GM23338 (cell line): ENCODE data around the gene MRPL22.

Experiments used
- CTCF ChIP-seq, 2 experiments: fragments of 200-600 bp in 1 of 2; sonication (generic) in 1 of 2; conservative IDR thresholded peaks; 2 replicates each; pipeline versions ENCODE4 v1.5.1 to v1.6.1; 2016 to 2017; ENCODE audit warnings: antibody characterized with exemption in 2 of 2, low read depth in 2 of 2, mild to moderate bottlenecking in 2 of 2, moderate library complexity in 1 of 2
- POLR2AphosphoS5 ChIP-seq: IDR thresholded peaks from 2 replicates; pipeline ENCODE4 v1.6.1; 2016; ENCODE audit warnings: antibody characterized with exemption, low read depth
- ZNF462 ChIP-seq: fragments of 250-450 bp; sonication (Bioruptor Pico); IDR thresholded peaks from 2 replicates; pipeline ENCODE4 v1.5.0; 2020; ENCODE audit warnings: mild to moderate bottlenecking, moderate library complexity

GRCh38 chr5:154989626-154990025, 48.8 kb downstream of the MRPL22 start:
- TF ChIP-seq POLR2AphosphoS5 (no peak), CTCF (conservative IDR thresholded peaks at IDR 0.05; ENCODE audit: low read depth in 2 of 2) (no peak), ZNF462 (no peak)
